GM12892 (cell line): Measurements from ENCODE around the gene HECW1.

Experiments
- POLR2A ChIP-seq: IDR thresholded peaks from 2 replicates; pipeline ENCODE4 v1.6.1; 2011; ENCODE audit warnings: low read depth, low read length, control low read depth
- TAF1 ChIP-seq: IDR thresholded peaks from 2 replicates; pipeline ENCODE4 v1.6.1; 2011; ENCODE audit warnings: low read depth, mild to moderate bottlenecking, control low read depth, low read length, borderline replicate concordance

DNA sequence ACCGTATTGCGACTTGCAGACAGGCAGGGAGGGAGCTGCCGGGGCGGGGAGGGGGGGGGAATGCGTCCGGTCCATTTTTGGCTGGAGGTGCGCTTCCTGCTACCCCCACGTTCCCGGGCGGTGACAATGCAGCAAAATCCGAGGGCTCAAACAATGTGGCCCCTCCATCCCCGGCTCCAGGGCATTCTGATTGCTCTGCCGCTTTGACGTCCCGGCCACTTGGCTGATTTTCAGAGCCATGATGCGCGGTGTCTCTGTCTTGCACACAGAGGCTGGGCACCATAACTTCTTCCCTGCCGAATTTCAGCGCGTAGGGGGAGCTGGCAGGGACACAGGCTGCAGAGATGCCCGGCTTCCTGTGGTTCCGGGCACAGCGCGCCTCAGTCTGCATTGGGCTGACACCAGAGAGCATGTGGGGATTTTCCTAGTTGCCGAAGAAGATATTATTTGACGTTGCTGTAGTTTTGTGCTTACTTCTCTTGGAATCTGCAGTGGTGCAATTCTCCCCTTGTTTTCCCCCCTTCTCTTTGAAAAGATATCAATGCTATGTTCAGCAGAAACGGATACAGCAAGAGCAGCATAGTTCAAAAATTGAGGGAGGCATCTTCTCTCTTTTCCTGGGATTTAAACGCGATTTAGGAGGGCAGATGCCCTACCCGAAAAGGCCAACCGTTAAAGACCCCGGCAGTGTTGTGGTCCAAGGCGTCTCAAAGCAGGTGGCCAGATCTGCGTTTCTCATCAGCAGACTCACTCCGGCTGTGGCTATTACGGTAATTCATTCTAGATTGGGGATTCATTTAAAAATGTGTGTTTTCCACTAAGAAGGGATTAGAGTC lies 1.4 kb downstream of the HECW1 start:
- TF ChIP-seq POLR2A (no peak), TAF1 (no peak)
